Esophagus muscularis mucosa (tissue), 4 donors: ENCODE results near the gene HECTD4. TPM values are rescaled to one million over a fixed set of nuclear protein-coding genes. Genes with fewer than 3 reads are reported as not detected.
A peak's percentile ranks its signal among the peaks of the same experiment; 100 is the strongest.

Source experiments
- DNase-seq: peaks from one replicate; pipeline ENCODE4 v3.0.0-alpha.2; 2017; ENCODE audit errors: extremely low spot score
- H3K27ac ChIP-seq, 4 donors: fragments of 200-600 bp; sonication (generic); replicated peaks in 1 of 4; 1 replicate in 3 of 4; 2 replicates in 1 of 4; pipeline ENCODE4 v1.5.1; 2016 to 2019; ENCODE audit warnings: mild to moderate bottlenecking in 1 of 4
- H3K27me3 ChIP-seq, 4 donors: fragments of 200-600 bp; sonication (generic); one replicate each; pipeline versions ENCODE4 v1.5.1 to v1.6.0; 2016 to 2019
- H3K36me3 ChIP-seq, 4 donors: fragments of 200-600 bp; sonication (generic); one replicate each; pipeline ENCODE4 v1.5.1; 2016 to 2019
- H3K4me1 ChIP-seq, 4 donors: fragments of 200-600 bp; sonication (generic); one replicate each; pipeline ENCODE4 v1.5.1; 2016 to 2019
- H3K4me3 ChIP-seq, 4 donors: fragments of 200-600 bp; sonication (generic); 1 replicate in 2 of 4; 2 replicates in 2 of 4; pipeline ENCODE4 v1.5.1; 2016 to 2019; ENCODE audit warnings: mild to moderate bottlenecking in 4 of 4, moderate library complexity in 1 of 4
- H3K9me3 ChIP-seq, 4 donors: fragments of 200-600 bp; sonication (generic); 1 replicate in 3 of 4; 2 replicates in 1 of 4; pipeline ENCODE4 v1.5.1; 2016 to 2019
- CTCF ChIP-seq, 3 experiments: fragments of 200-600 bp in 2 of 3; fragments of 450-650 bp in 1 of 3; sonication (generic) in 2 of 3; IDR thresholded peaks; one replicate each; pipeline ENCODE4 v1.5.1; 2017 to 2019; ENCODE audit warnings: antibody characterized with exemption in 3 of 3, mild to moderate bottlenecking in 2 of 3, moderate library complexity in 1 of 3
- EP300 ChIP-seq: sonication (generic); formaldehyde crosslinking; IDR thresholded peaks from one replicate; pipeline ENCODE4 v1.6.1; 2017; ENCODE audit warnings: antibody characterized with exemption
- POLR2A ChIP-seq: fragments of 450-650 bp; IDR thresholded peaks from one replicate; pipeline ENCODE4 v1.6.1; 2017; ENCODE audit warnings: antibody characterized with exemption, moderate library complexity, mild to moderate bottlenecking, low read depth
- POLR2AphosphoS5 ChIP-seq, 2 donors: sonication (generic); formaldehyde crosslinking; IDR thresholded peaks; one replicate each; pipeline ENCODE4 v1.6.1; 2017; ENCODE audit warnings: antibody characterized with exemption in 2 of 2
- WGBS: methylation state at CpG from one replicate; pipeline ENCODE4 v1.1.5; 2018; 5-methylcytosine and 5-hydroxymethylcytosine counted together
- intact Hi-C: fragments of 100-400 bp; cut with DNase I; formaldehyde crosslinking; loops from one replicate; pipeline ENCODE4 v1.15.1; 2023
- total RNA-seq, 4 donors: library from RNA; depleted of rRNA; stranded (reverse); fragments of >200 nt; gene quantifications; one replicate each; pipeline versions ENCODE4 v1.1.0 to v1.2.1, GENCODE V29; 2016

HECTD4 gene
- total RNA-seq, 4 donors from 2014 or later: 27.3 to 59.3 (median 44.9) TPM

- no peak for DNase-seq
These were observed 189.8 kb downstream of the HECTD4 start for GRCh38 chr12:112192475-112192874.

GRCh38 chr12:112191840-112192321 is 190.3 kb downstream of the HECTD4 start:
- Histone ChIP-seq H3K4me3 (no peak overlapping the region), H3K27me3 (no peaks in the 10 kb centered on the region), H3K27ac (peak overlapping the region; percentile 5 to 56 (median 26)), H3K36me3 (peaks cover 47 to 99% (median 84%) of the 10 kb centered on the region in 4 donors), H3K9me3 (no peaks in the 10 kb centered on the region), H3K4me1 (peaks cover 8 to 18% (median 13%) of the 10 kb centered on the region in 4 donors)
- DNase-seq: no peak
- intact Hi-C loops: loop anchor here (10.0 kb wide), 1 partner anchor 193 kb away; the partner anchor contains the start of gene HECTD4
- WGBS: 71% methylated on average over 4 of the region's 4 CpGs
- TF ChIP-seq POLR2A (no peak), POLR2AphosphoS5 (IDR thresholded peaks at IDR 0.05) (peak in 1 of 2 donors; percentile 23)

More at GRCh38 chr12:112192475-112192874, 189.8 kb downstream of the HECTD4 start:
- Histone ChIP-seq H3K27me3 (no peaks in the 10 kb centered on the region), H3K27ac (peak overlapping the region in 2 of 4 donors; percentile 5 to 56), H3K36me3 (peaks cover 47 to 99% (median 87%) of the 10 kb centered on the region in 4 donors), H3K4me3 (no peak overlapping the region), H3K9me3 (no peaks in the 10 kb centered on the region), H3K4me1 (peaks cover 8 to 18% (median 13%) of the 10 kb centered on the region in 4 donors)
- WGBS: 91% methylated on average over 9 of the region's 13 CpGs
- intact Hi-C loops: loop anchor here (10.0 kb wide), 1 partner anchor 192 kb away; the partner anchor contains the start of gene HECTD4
- TF ChIP-seq POLR2AphosphoS5 (IDR thresholded peaks at IDR 0.05): no peak
- TF ChIP-seq POLR2A: no peak
- no peak for TF ChIP-seq CTCF (IDR thresholded peaks at IDR 0.05)
- TF ChIP-seq EP300: no peak

- WGBS: 72% methylated on average over 2 of the region's 2 CpGs
- Histone ChIP-seq H3K27ac (peak overlapping the region; percentile 14 to 59 (median 47)), H3K4me1 (peaks cover 8 to 20% (median 13%) of the 10 kb centered on the region in 4 donors), H3K4me3 (no peak overlapping the region), H3K36me3 (peaks cover 47 to 97% (median 83%) of the 10 kb centered on the region in 4 donors), H3K27me3 (no peaks in the 10 kb centered on the region), H3K9me3 (no peaks in the 10 kb centered on the region)
- TF ChIP-seq POLR2AphosphoS5 (IDR thresholded peaks at IDR 0.05) (no peak), EP300 (no peak), POLR2A (no peak), CTCF (IDR thresholded peaks at IDR 0.05) (no peak)
- DNase-seq: no peak
- intact Hi-C loops: loop anchor here (10.0 kb wide), 1 partner anchor 194 kb away; the partner anchor contains the start of gene HECTD4
These were observed 191.0 kb downstream of the HECTD4 start for GRCh38 chr12:112191201-112191600.

GRCh38 chr12:112190231-112191025 is 191.8 kb downstream of the HECTD4 start:
- 97% methylated on average over 5 of the region's 5 CpGs for WGBS
- Histone ChIP-seq H3K4me1 (peaks cover 12 to 27% (median 19%) of the 10 kb centered on the region in 4 donors), H3K27me3 (no peaks in the 10 kb centered on the region), H3K36me3 (peaks cover 47 to 91% (median 77%) of the 10 kb centered on the region in 4 donors), H3K27ac (peak overlapping the region in 3 of 4 donors; percentile 14 to 59 (median 56)), H3K4me3 (no peak overlapping the region), H3K9me3 (no peaks in the 10 kb centered on the region)
- intact Hi-C loops: loop anchor here (10.0 kb wide), 1 partner anchor 194 kb away; the partner anchor contains the start of gene HECTD4
- no peak for DNase-seq
- TF ChIP-seq POLR2AphosphoS5 (IDR thresholded peaks at IDR 0.05): no peak

GRCh38 chr12:112188130-112188830 is 194.0 kb downstream of the HECTD4 start:
- no peak for DNase-seq
- no peak for TF ChIP-seq CTCF (IDR thresholded peaks at IDR 0.05)
- TF ChIP-seq POLR2AphosphoS5 (IDR thresholded peaks at IDR 0.05): no peak
- no peak for TF ChIP-seq POLR2A
- TF ChIP-seq EP300: no peak
- intact Hi-C loops: no loop called here
- H3K4me1 ChIP-seq: peaks cover 12 to 45% (median 37%) of the 10 kb centered on the region in 4 donors
- peaks cover 42 to 88% (median 76%) of the 10 kb centered on the region in 4 donors for H3K36me3 ChIP-seq
- 92% methylated on average over 9 of the region's 9 CpGs for WGBS
- no peaks in the 10 kb centered on the region for H3K27me3 ChIP-seq
- H3K4me3 ChIP-seq: no peak overlapping the region
- no peaks in the 10 kb centered on the region for H3K9me3 ChIP-seq
- H3K27ac ChIP-seq: no peak overlapping the region
